SU-DHL-6 (cell line): ENCODE data around the gene C5AR2.

ENCODE experiments used
- H2AFZ ChIP-seq: fragments of 200-600 bp; sonication (generic); 2 replicates; pipeline ENCODE4 v1.6.1; 2014; ENCODE audit warnings: low read depth, mild to moderate bottlenecking, moderate library complexity, mixed read lengths, antibody characterized with exemption, low read length; ENCODE audit not compliant: severe bottlenecking
- H3F3A ChIP-seq: fragments of 200-600 bp; shearing (Covaris generic); 2 replicates; pipeline ENCODE4 v1.6.0; 2016; ENCODE audit warnings: antibody characterized with exemption, mild to moderate bottlenecking; ENCODE audit not compliant: insufficient read depth
- H3K27ac ChIP-seq: fragments of 200-600 bp; sonication (generic); 2 replicates; pipeline ENCODE4 v1.5.1; 2016; ENCODE audit warnings: low read depth, mild to moderate bottlenecking, low read length, moderate library complexity, mixed read lengths
- H3K27me3 ChIP-seq: fragments of 200-600 bp; sonication (generic), shearing (Covaris generic); 2 replicates; pipeline ENCODE4 v1.6.0; 2014; ENCODE audit warnings: mild to moderate bottlenecking, low read length
- H3K36me3 ChIP-seq: fragments of 200-600 bp; sonication (generic); 2 replicates; pipeline ENCODE4 v1.6.1; 2014; ENCODE audit warnings: mild to moderate bottlenecking, low read length, mixed read lengths
- H3K4me2 ChIP-seq: fragments of 300-600, 200-600 bp; shearing (Covaris generic), sonication (generic); 2 replicates; pipeline ENCODE4 v1.6.0; 2014; ENCODE audit warnings: low read length, low read depth, mild to moderate bottlenecking; ENCODE audit not compliant: poor library complexity, severe bottlenecking
- H3K4me3 ChIP-seq: fragments of 200-600 bp; sonication (generic); 2 replicates; pipeline ENCODE4 v1.5.1; 2014; ENCODE audit warnings: antibody characterized with exemption, low read length, mild to moderate bottlenecking, mixed read lengths; ENCODE audit not compliant: insufficient read depth, poor library complexity, severe bottlenecking
- H3K79me2 ChIP-seq: fragments of 200-600 bp; sonication (generic); 2 replicates; pipeline ENCODE4 v1.6.1; 2014; ENCODE audit warnings: mild to moderate bottlenecking, low read length, moderate library complexity; ENCODE audit not compliant: insufficient read depth
- H3K9ac ChIP-seq: fragments of 200-600 bp; sonication (generic); 2 replicates; pipeline ENCODE4 v1.7.0; 2014; ENCODE audit warnings: mild to moderate bottlenecking, low read length
- H3K9me2 ChIP-seq: fragments of 200-600 bp; sonication (generic); replicated peaks from 2 replicates; pipeline ENCODE4 v1.6.1; 2014; ENCODE audit warnings: low read length; ENCODE audit not compliant: insufficient read depth
- H3K9me3 ChIP-seq: fragments of 200-600 bp; sonication (generic); 2 replicates; pipeline ENCODE4 v1.6.1; 2014; ENCODE audit warnings: low read length, mixed read lengths; ENCODE audit not compliant: insufficient read depth
- H4K20me1 ChIP-seq: fragments of 200-600 bp; sonication (generic); 2 replicates; pipeline ENCODE4 v1.6.1; 2014; ENCODE audit warnings: low read depth, mild to moderate bottlenecking, antibody characterized with exemption, low read length, moderate library complexity, mixed read lengths
- CTCF ChIP-seq: fragments of 200-600 bp; sonication (generic); IDR thresholded peaks from one replicate; pipeline ENCODE4 v1.5.1; 2017; ENCODE audit warnings: antibody characterized with exemption, mild to moderate bottlenecking, low read length, moderate library complexity; ENCODE audit not compliant: insufficient read depth, poor library complexity, severe bottlenecking
- EZH2phosphoT487 ChIP-seq: fragments of 200-600 bp; sonication (generic), shearing (Covaris generic); conservative IDR thresholded peaks from 2 replicates; pipeline ENCODE4 v1.6.1; 2018; ENCODE audit warnings: mild to moderate bottlenecking, antibody characterized with exemption, low read length, moderate library complexity, mixed read lengths

Gene C5AR2

GRCh38 chr19:47372603-47373002, 40.6 kb downstream of the C5AR2 start:
- Histone ChIP-seq H3K9ac (no peak overlapping the region), H3K4me2 (no peak overlapping the region), H3K9me2 (no peaks in the 10 kb centered on the region), H3K36me3 (no peaks in the 10 kb centered on the region), H3F3A (no peaks in the 10 kb centered on the region), H3K4me3 (no peak overlapping the region), H3K79me2 (no peaks in the 10 kb centered on the region), H3K27ac (no peak overlapping the region), H3K27me3 (no peaks in the 10 kb centered on the region), H4K20me1 (no peaks in the 10 kb centered on the region), H2AFZ (no peak overlapping the region), H3K9me3 (no peaks in the 10 kb centered on the region)
- TF ChIP-seq EZH2phosphoT487: no peak
- TF ChIP-seq CTCF: no peak

- no peaks in the 10 kb centered on the region for H3K36me3 ChIP-seq
These were observed 41.6 kb downstream of the C5AR2 start for GRCh38 chr19:47373246-47374240.

GRCh38 chr19:47374876-47375693, 43.1 kb downstream of the C5AR2 start:
- Histone ChIP-seq H4K20me1 (no peaks in the 10 kb centered on the region), H3K9ac (no peak overlapping the region), H3K9me2 (no peaks in the 10 kb centered on the region), H2AFZ (no peak overlapping the region), H3F3A (no peaks in the 10 kb centered on the region), H3K79me2 (no peaks in the 10 kb centered on the region), H3K27ac (no peak overlapping the region), H3K27me3 (no peaks in the 10 kb centered on the region), H3K4me3 (no peak overlapping the region), H3K36me3 (no peaks in the 10 kb centered on the region), H3K9me3 (no peaks in the 10 kb centered on the region), H3K4me2 (no peak overlapping the region)
- TF ChIP-seq CTCF (no peak), EZH2phosphoT487 (no peak)

More at GRCh38 chr19:47373246-47374240, 41.6 kb downstream of the C5AR2 start:
- Histone ChIP-seq H3K4me3 (no peak overlapping the region), H3K27ac (no peak overlapping the region), H3K4me2 (no peak overlapping the region), H3K9me3 (no peaks in the 10 kb centered on the region), H3K79me2 (no peaks in the 10 kb centered on the region), H4K20me1 (no peaks in the 10 kb centered on the region), H3K9me2 (no peaks in the 10 kb centered on the region), H3K9ac (no peak overlapping the region), H2AFZ (no peak overlapping the region), H3K27me3 (no peaks in the 10 kb centered on the region), H3F3A (no peaks in the 10 kb centered on the region)
- TF ChIP-seq EZH2phosphoT487: no peak
- TF ChIP-seq CTCF: no peak
